ENCODE measurements around the gene TCF3. TPM values are rescaled to one million over a fixed set of nuclear protein-coding genes. Genes with fewer than 3 reads are reported as not detected.
"Not testable (repeated sequence)": the region's sequence is repeated elsewhere in the genome, so short reads cannot be mapped to it uniquely, and the experiment has no call there.

TCF3 gene
- total and polyA plus RNA-seq, 2 donors, result 27.4 to 50.2 TPM

DNA sequence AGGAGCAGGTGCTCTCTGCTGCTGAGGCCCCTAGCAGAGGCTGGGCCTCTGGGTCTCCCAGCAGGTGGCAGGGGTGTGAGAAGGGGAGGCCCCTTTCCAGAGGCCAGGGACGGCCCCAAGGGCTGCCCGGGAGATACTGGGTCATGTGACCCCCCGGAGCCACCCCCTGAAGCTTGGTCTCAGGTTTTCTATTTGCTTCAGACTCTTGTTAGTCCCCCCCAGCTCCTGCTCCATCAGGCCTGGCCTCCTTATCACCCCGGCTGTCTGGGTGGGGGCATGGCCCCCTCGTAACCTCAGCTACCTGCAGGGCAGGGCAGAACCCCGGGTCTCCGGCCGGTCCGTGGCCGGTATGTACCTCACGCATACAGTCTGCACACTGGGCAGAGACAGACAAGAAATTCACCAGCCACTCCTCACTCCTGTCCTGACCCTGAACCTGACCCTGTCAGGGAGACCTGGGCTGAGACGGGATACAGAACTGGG, 13.2 kb upstream of the TCF3 start:
- 52% methylated on average over 12 of the region's 12 CpGs for WGBS
- no peak overlapping the region for H3K27ac ChIP-seq (ENCODE audit: low read depth)
- DNase-seq (ENCODE audit: extremely low spot score), result no peak
- H3K4me1 ChIP-seq (ENCODE audit: insufficient read depth), result no peaks in the 10 kb centered on the region
- H3K4me3 ChIP-seq (ENCODE audit: low read depth, low read length), result no peak overlapping the region
- no peaks in the 10 kb centered on the region for H3K36me3 ChIP-seq (ENCODE audit: insufficient read depth)

DNA sequence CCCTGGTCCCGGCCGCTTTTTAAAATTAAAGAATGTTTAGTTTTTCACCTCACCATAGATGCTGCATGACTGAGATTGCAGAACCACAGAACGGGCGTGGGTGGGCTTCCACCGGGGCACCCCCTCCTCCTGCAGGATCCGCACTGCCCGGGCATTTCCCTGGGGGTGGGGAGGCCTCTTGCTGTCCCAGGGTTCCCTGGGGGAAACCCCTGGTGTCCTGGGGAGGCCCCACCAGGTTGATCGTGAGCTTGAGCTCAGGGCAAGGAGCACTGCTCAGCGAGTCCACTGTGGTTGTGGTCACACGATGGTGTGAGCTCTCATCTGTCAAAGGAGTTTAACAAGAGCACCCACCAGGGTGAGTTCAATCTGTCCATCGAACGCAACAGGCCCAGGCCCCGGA, 11.4 kb upstream of the TCF3 start:
- 62% methylated on average over 13 of the region's 13 CpGs for WGBS
- H3K4me1 ChIP-seq (ENCODE audit: insufficient read depth), result no peaks in the 10 kb centered on the region

GRCh38 chr19:1663227-1663626, 10.8 kb upstream of the TCF3 start:
- H3K4me1 ChIP-seq (ENCODE audit: insufficient read depth); DNase-seq (ENCODE audit: extremely low spot score); H3K27ac ChIP-seq (ENCODE audit: low read depth); H3K36me3 ChIP-seq (ENCODE audit: insufficient read depth); H3K4me3 ChIP-seq (ENCODE audit: low read depth, low read length): not testable (repeated sequence)
- WGBS, result 89% methylated on average over 7 of the region's 7 CpGs

More for the DNA sequence above, 11.4 kb upstream of the TCF3 start:
- H3K27ac ChIP-seq (ENCODE audit: low read depth), result no peak overlapping the region
- DNase-seq (ENCODE audit: extremely low spot score), result no peak
- H3K4me3 ChIP-seq (ENCODE audit: low read depth, low read length), result no peak overlapping the region
- no peaks in the 10 kb centered on the region for H3K36me3 ChIP-seq (ENCODE audit: insufficient read depth)

DNA sequence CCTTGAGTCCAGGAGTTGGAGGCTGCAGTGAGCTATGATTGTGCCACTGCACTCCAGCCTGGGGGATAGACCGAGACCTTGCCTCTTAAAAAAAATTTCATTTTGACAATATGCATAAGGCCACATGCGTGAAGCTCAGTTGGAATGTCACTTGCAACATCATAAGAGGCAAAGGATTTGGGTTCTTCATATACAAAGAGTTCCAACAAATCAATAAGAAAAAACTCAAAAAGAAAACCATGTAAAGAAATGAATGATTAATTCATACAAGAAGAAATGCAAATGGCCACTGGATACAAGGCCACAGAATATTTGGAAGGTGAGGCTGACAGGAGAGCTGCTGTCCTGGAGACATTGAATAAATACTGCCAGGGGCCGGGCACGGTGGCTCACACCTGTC, 9.6 kb upstream of the TCF3 start:
- no peak overlapping the region for H3K4me3 ChIP-seq (ENCODE audit: low read depth, low read length)
- 98% methylated on average over 4 of the region's 4 CpGs for WGBS
- no peaks in the 10 kb centered on the region for H3K4me1 ChIP-seq (ENCODE audit: insufficient read depth)
- H3K36me3 ChIP-seq (ENCODE audit: insufficient read depth), result no peaks in the 10 kb centered on the region
- DNase-seq (ENCODE audit: extremely low spot score), result no peak
- no peak overlapping the region for H3K27ac ChIP-seq (ENCODE audit: low read depth)

GRCh38 chr19:1659084-1659427, 6.6 kb upstream of the TCF3 start:
- Histone ChIP-seq H3K4me3 (ENCODE audit: low read depth, low read length) (no peak overlapping the region), H3K36me3 (ENCODE audit: insufficient read depth) (no peaks in the 10 kb centered on the region), H3K27ac (ENCODE audit: low read depth) (no peak overlapping the region), H3K4me1 (ENCODE audit: insufficient read depth) (no peaks in the 10 kb centered on the region)
- WGBS, result 80% methylated on average over 4 of the region's 4 CpGs
- DNase-seq (ENCODE audit: extremely low spot score), result no peak

- Histone ChIP-seq H3K4me1 (ENCODE audit: insufficient read depth) (no peaks in the 10 kb centered on the region), H3K4me3 (ENCODE audit: low read depth, low read length) (no peak overlapping the region), H3K27ac (ENCODE audit: low read depth) (no peak overlapping the region), H3K36me3 (ENCODE audit: insufficient read depth) (no peaks in the 10 kb centered on the region)
- no peak for DNase-seq (ENCODE audit: extremely low spot score)
- 60% methylated on average over 33 of the region's 33 CpGs for WGBS
These were observed 6.0 kb upstream of the TCF3 start for GRCh38 chr19:1658150-1659083.

- Histone ChIP-seq H3K27ac (ENCODE audit: low read depth) (peak overlapping the region; percentile 15), H3K4me1 (ENCODE audit: insufficient read depth) (no peaks in the 10 kb centered on the region), H3K36me3 (ENCODE audit: insufficient read depth) (no peaks in the 10 kb centered on the region), H3K4me3 (ENCODE audit: low read depth, low read length) (no peak overlapping the region)
- WGBS, result 64% methylated on average over 17 of the region's 17 CpGs
- no peak for DNase-seq (ENCODE audit: extremely low spot score)
These were observed 5.3 kb upstream of the TCF3 start for GRCh38 chr19:1657746-1658145.

DNA sequence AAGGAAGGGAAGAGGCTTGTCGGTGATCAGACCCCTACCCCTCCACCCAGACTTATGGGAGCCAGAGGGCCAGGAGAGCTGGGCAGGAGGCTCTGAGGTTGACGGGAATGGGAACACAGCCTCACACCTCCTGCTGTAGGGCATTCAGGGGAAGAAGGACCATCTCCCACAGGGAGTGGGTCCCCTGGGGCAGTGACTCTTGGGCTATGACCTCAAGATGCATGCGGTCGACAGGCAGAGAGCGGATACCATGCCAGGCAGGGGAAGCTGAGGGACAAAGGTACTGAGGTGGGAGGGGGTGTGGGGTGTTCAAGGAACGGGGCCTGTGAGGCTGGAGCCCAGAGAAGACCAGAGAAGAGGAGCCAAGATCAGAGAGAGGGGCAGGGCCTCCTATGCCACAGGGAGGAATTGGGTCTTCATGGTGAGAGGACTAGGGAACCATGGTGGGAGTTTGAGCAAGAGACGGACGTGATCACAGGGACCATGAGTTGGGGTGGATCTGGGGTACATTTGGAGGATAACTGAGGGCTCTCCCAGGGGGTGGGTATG, 4.6 kb upstream of the TCF3 start:
- no peak overlapping the region for H3K27ac ChIP-seq (ENCODE audit: low read depth)
- H3K36me3 ChIP-seq (ENCODE audit: insufficient read depth), result no peaks in the 10 kb centered on the region
- no peaks in the 10 kb centered on the region for H3K4me1 ChIP-seq (ENCODE audit: insufficient read depth)
- DNase-seq (ENCODE audit: extremely low spot score), result no peak
- WGBS, result 80% methylated on average over 8 of the region's 8 CpGs
- H3K4me3 ChIP-seq (ENCODE audit: low read depth, low read length), result no peak overlapping the region

DNA sequence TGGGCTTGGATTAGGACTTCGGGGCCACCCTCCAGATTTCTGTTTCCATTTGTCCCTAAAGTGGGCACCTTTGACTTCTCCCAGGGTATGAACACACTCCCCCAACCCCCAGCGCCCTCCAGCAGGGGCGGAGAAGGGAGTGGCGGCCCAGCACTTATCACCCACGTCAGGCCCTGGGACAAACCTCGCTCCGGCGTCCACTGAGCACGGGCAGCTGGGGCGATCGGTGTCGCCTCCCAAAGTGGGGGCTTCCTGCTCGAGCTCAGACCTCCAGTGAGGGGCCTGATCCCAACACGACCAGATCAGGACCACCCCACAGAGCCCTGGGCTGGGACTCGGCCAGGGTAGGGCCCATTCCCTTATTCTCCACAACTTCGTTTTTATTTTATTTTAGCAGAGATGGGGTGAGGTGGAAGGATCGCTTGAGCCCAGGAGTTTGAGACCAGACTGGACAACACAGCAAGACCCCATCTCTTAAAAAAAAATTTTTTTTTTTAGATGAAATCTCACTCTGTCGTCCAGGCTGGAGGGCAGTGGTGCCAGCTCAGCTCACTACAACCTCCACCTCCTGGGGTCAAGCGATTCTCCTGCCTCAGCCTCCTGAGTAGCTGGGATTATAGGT, 3.7 kb upstream of the TCF3 start:
- Histone ChIP-seq H3K4me3 (ENCODE audit: low read depth, low read length) (no peak overlapping the region), H3K36me3 (ENCODE audit: insufficient read depth) (no peaks in the 10 kb centered on the region), H3K27ac (ENCODE audit: low read depth) (no peak overlapping the region), H3K4me1 (ENCODE audit: insufficient read depth) (peaks cover 1% of the 10 kb centered on the region)
- no peak for DNase-seq (ENCODE audit: extremely low spot score)
- WGBS, result 81% methylated on average over 19 of the region's 19 CpGs

GRCh38 chr19:1655131-1655981, 2.9 kb upstream of the TCF3 start:
- DNase-seq (ENCODE audit: extremely low spot score), result no peak
- WGBS, result 88% methylated on average over 34 of the region's 34 CpGs
- no peaks in the 10 kb centered on the region for H3K36me3 ChIP-seq (ENCODE audit: insufficient read depth)
- peaks cover 2% of the 10 kb centered on the region for H3K4me1 ChIP-seq (ENCODE audit: insufficient read depth)
- H3K27ac ChIP-seq (ENCODE audit: low read depth), result no peak overlapping the region
- H3K4me3 ChIP-seq (ENCODE audit: low read depth, low read length), result no peak overlapping the region

DNA sequence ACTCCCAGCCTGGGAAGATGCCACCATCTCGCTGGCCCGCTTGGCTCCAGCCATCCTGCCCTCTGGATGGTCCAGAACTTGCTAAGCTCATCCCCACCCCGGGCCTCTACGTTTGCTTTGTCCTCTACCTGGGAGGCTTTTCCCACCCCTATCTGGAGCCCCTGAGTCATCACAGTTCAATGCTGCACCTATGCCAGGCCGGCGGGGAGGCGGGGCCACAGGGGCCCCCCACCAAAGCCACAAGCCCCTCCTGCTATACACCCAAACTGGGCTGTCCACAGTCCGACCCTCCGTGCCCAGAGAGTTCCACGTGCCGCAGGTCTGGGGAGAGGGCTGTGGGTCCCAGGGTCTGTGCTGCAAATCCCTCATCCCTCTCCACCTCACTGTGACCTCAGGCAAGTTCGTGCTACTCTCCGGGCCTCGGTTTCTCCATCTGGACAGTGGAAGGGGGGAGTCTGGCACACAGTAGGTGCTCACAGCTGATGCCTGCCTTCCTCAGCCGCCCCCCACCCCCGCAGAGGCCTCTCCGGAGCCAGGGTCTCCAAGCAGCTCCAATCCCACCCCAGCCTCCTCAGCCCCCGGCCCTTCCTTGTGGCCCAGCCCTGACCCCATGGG, 1.9 kb upstream of the TCF3 start:
- H3K36me3 ChIP-seq (ENCODE audit: insufficient read depth), result no peaks in the 10 kb centered on the region
- no peak for DNase-seq (ENCODE audit: extremely low spot score)
- H3K27ac ChIP-seq (ENCODE audit: low read depth), result no peak overlapping the region
- no peak overlapping the region for H3K4me3 ChIP-seq (ENCODE audit: low read depth, low read length)
- H3K4me1 ChIP-seq (ENCODE audit: insufficient read depth), result peaks cover 2% of the 10 kb centered on the region
- 76% methylated on average over 18 of the region's 18 CpGs for WGBS

DNA sequence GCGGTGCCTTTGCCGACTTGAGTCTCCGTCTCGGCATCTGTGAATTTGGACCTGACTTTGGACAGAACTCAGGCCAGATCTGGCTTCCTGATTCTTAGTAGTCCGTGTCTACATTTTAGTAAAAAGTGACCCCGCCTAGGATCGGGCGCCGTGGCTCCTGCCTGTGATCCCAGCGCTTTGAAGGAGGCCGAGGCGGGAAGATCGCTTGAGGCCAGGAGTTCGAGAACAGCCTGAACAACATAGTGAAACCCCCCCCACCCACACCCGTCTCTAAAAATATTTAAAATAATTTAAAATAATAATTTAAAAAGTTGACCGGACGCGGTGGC, 849 bp upstream of the TCF3 start:
- no peak for DNase-seq (ENCODE audit: extremely low spot score)
- Histone ChIP-seq H3K27ac (ENCODE audit: low read depth) (peak overlapping the region; percentile 92), H3K4me3 (ENCODE audit: low read depth, low read length) (peak overlapping the region; percentile 25), H3K36me3 (ENCODE audit: insufficient read depth) (no peaks in the 10 kb centered on the region), H3K4me1 (ENCODE audit: insufficient read depth) (peaks cover 2% of the 10 kb centered on the region)
- WGBS, result 22% methylated on average over 18 of the region's 18 CpGs

All from urinary bladder (tissue), 4 donors.